Measurements from ENCODE around the gene CA12. TPM values are rescaled to one million over a fixed set of nuclear protein-coding genes. Genes with fewer than 3 reads are reported as not detected.

Gene CA12
- total RNA-seq, 1 experiment from 2014 or later, result 19.8 TPM

DNA sequence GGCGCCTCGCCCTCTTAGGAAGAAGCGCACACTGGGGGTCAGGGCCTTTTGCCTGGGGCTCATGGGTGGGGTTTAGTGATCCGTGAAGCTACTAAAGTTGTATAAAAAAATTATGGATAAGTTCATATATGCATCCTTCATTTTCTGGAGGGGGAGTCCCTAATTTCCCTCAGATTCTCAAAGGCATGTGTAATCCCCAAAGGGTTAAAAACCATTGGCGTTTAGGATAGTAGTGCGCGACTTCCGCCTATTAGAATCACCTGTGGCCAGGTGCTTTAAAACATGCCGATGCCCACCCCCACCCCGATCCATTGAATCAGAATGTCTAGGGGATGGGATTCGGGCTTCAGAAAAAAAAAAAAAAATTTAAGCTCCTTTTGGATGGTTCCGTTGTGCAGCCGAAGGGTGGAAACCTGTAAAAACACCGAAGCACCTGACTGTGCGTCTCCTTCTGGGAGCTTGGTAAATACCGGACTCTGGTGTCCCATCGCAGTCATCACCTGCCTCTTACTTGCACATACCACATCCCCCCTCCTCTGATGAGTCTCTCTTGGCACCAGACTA, 103.7 kb downstream of the CA12 start:
- POLR2A ChIA-PET (ENCODE audit: unreplicated experiment), result no interaction called here
- no peaks in the 10 kb centered on the region for H3K36me3 ChIP-seq (ENCODE audit: low read depth, low read length)
- peak overlapping the region; percentile 62 for H3K9ac ChIP-seq (ENCODE audit: low read length)
- H3K9me3 ChIP-seq (ENCODE audit: low read length), result no peaks in the 10 kb centered on the region
- CTCF ChIA-PET, result interaction anchor here (0.6 kb wide), 1 partner anchor 89 kb away, joined by 5 read pairs; no protein-coding TSS in a partner anchor
- no peaks in the 10 kb centered on the region for H3K9me2 ChIP-seq (replicated peaks; ENCODE audit: low read length)
- DNase-seq (peak; percentile 26), ATAC-seq (peak; percentile 14)
- TF ChIP-seq EZH2 (IDR thresholded peaks at IDR 0.05; ENCODE audit: low read length, unreplicated experiment) (no peak), EZH2phosphoT487 (IDR thresholded peaks at IDR 0.05; ENCODE audit: borderline replicate concordance, low read length) (no peak)
- TF ChIP-seq, protein P1, sequence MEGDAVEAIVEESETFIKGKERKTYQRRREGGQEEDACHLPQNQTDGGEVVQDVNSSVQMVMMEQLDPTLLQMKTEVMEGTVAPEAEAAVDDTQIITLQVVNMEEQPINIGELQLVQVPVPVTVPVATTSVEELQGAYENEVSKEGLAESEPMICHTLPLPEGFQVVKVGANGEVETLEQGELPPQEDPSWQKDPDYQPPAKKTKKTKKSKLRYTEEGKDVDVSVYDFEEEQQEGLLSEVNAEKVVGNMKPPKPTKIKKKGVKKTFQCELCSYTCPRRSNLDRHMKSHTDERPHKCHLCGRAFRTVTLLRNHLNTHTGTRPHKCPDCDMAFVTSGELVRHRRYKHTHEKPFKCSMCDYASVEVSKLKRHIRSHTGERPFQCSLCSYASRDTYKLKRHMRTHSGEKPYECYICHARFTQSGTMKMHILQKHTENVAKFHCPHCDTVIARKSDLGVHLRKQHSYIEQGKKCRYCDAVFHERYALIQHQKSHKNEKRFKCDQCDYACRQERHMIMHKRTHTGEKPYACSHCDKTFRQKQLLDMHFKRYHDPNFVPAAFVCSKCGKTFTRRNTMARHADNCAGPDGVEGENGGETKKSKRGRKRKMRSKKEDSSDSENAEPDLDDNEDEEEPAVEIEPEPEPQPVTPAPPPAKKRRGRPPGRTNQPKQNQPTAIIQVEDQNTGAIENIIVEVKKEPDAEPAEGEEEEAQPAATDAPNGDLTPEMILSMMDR (conservative IDR thresholded peaks at IDR 0.05; ENCODE audit: low read depth, low read length), result no peak
- no peak overlapping the region for H3K27ac ChIP-seq (ENCODE audit: low read length)
- H3K4me1 ChIP-seq (ENCODE audit: insufficient read depth, low read length), result no peaks in the 10 kb centered on the region
- no peaks in the 10 kb centered on the region for H3K79me2 ChIP-seq (ENCODE audit: low read length)
- peak overlapping the region; percentile 99 for H2AFZ ChIP-seq (ENCODE audit: low read length)
- peak overlapping the region; percentile 91 for H3K4me2 ChIP-seq (ENCODE audit: low read length)
- no peaks in the 10 kb centered on the region for H3F3A ChIP-seq (ENCODE audit: low read length, unreplicated experiment)
- TSS peak; percentile 51 for BruUV-seq (replicated peaks)
- no peaks in the 10 kb centered on the region for H4K20me1 ChIP-seq (ENCODE audit: low read length)
- intact Hi-C loops (cut with micrococcal nuclease), result loop anchor here (1.0 to 2.0 kb wide), 2 partner anchors 89 to 121 kb away; partner anchors contain the start of genes RAB8B and RPS27L
- no peaks in the 10 kb centered on the region for H3K27me3 ChIP-seq (ENCODE audit: low read length)
- H3K4me3 ChIP-seq (ENCODE audit: low read length), result peak overlapping the region; percentile 94

DNA sequence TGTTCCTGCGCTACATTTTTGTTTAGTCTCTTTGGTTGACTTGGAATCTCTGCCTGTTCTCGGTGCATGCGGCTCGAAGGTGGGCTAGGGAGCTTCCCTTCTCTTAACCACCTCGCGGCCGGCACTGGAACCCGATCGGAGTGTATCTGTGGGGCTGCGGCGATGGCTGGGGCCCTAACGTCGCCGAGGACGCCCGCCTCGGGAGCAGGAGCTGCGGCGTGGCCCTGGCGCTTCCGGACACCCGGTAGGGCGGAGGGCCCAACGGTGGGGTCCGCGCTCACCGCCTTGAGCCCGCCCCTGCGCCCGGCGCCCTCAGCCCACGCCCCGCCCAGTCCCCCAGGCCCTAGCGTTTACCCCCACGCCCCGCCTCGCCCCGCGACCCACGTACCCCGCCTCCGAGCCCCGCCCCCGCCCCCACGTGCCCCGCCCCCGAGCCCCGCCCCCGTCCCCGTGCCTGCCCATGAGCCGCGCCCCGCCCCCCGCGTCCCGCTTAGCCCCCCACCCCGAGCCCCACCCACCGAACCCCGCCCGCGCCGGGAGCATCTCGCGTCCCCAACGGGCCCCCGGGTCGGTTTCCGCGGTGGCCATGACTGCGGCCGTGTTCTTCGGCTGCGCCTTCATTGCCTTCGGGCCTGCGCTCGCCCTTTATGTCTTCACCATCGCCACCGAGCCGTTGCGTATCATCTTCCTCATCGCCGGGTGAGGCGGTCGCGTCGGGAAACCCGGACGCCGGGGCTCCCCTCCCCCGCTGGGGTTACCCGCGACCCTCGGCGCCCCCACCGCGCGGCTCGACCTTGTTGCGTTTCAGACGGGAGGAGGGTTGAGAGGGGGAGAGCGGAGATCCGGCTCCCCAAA, 104.4 kb downstream of the CA12 start, which contains the start of gene APH1B:
Gene APH1B, plus strand, starts transcription at position 568 of the 855 bp plus-strand sequence. Its CDS starts 19 bp downstream, at position 587.
- intact Hi-C loops (cut with micrococcal nuclease), result loop anchor here (1.0 to 2.0 kb wide), 2 partner anchors 88 to 120 kb away; partner anchors contain the start of genes RAB8B and RPS27L
- no TSS peak for BruUV-seq (replicated peaks)
- TF ChIP-seq, protein P1 (conservative IDR thresholded peaks at IDR 0.05; ENCODE audit: low read depth, low read length), result no peak
- TF ChIP-seq EZH2phosphoT487 (IDR thresholded peaks at IDR 0.05; ENCODE audit: borderline replicate concordance, low read length), result no peak
- no peak for TF ChIP-seq EZH2 (IDR thresholded peaks at IDR 0.05; ENCODE audit: low read length, unreplicated experiment)
- Histone ChIP-seq H3K36me3 (ENCODE audit: low read depth, low read length) (no peaks in the 10 kb centered on the region), H3K9me3 (ENCODE audit: low read length) (no peaks in the 10 kb centered on the region), H3K9ac (ENCODE audit: low read length) (peak within 1 kb of the TSS; percentile 87), H3K79me2 (ENCODE audit: low read length) (no peaks in the 10 kb centered on the region), H4K20me1 (ENCODE audit: low read length) (no peaks in the 10 kb centered on the region), H3K4me2 (ENCODE audit: low read length) (peak within 1 kb of the TSS; percentile 95), H3K27me3 (ENCODE audit: low read length) (no peaks in the 10 kb centered on the region), H3K27ac (ENCODE audit: low read length) (0 out of 2 replicates have a peak within 1 kb of the TSS, but pooled peaks have one; percentile 16), H3F3A (ENCODE audit: low read length, unreplicated experiment) (no peaks in the 10 kb centered on the region), H2AFZ (ENCODE audit: low read length) (peak within 1 kb of the TSS; percentile 99), H3K4me3 (ENCODE audit: low read length) (peak within 1 kb of the TSS; percentile 94), H3K9me2 (replicated peaks; ENCODE audit: low read length) (no peaks in the 10 kb centered on the region), H3K4me1 (ENCODE audit: insufficient read depth, low read length) (no peaks in the 10 kb centered on the region)
- ATAC-seq (peak; percentile 88), DNase-seq (peak; percentile 56)
- CTCF ChIA-PET, result interaction anchor here (0.5 kb wide), 1 partner anchor 92 kb away, joined by 3 read pairs; no protein-coding TSS in a partner anchor
- POLR2A ChIA-PET (ENCODE audit: unreplicated experiment), result interaction anchor here (0.6 to 0.7 kb wide), 2 partner anchors 17 to 66 kb away, joined by 9 read pairs; no protein-coding TSS in a partner anchor

Data from PC-3 (cell line).